NCI-H748 (cell line): ENCODE data around the gene TFR2.
A peak's percentile ranks its signal among the peaks of the same experiment; 100 is the strongest.

Experiments
- DNase-seq: peaks from one replicate; lab custom pipeline; 2025; ENCODE audit not compliant: unreplicated experiment; lab: John Stamatoyannopoulos, UW

Gene TFR2

DNA sequence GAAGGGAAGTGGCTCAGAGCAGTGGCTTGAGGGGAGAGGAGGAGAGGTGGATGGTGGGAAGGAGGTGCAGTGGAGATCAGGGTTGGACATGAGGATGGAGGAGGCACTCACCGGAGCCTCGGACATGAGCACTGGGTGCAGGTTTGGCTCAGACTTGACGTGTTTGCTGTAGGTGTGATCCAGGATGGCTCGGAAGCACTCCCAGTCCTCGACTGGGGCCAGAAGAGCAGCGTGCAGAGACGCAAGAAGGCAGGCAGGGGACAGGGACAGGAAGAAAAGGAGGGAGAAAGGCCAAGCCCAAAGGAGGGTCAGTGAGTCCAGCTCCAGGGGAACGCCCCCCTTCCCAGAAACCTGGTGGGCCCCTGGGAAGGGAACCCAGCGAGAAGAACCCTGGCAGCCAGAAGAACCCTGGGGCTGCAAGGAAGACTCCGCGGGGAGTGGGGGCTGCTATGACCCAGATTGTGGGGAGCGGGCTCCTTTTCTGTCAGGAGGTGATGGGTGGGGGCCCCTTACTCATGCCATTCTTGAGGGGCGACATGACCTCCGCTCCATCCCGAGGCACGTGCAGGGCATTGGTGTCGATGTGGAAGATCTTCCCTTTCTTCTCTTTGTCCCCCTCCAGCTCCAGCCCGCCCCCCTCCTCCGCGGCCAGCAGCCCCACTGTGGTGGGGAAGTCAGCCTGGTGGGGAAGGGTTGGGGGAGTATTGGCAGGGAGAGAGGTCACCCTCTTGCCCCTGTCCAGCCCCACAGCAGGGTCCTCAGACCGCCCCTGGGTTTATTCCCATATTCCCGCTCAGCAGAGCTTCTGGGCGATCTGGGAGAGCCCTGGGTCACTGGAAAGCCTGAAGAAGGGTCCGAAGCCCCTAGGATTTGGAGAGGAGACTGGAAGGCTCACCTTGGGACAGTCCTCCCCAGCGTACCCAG lies 13.8 kb upstream of the TFR2 start:
- no peak for DNase-seq

DNA sequence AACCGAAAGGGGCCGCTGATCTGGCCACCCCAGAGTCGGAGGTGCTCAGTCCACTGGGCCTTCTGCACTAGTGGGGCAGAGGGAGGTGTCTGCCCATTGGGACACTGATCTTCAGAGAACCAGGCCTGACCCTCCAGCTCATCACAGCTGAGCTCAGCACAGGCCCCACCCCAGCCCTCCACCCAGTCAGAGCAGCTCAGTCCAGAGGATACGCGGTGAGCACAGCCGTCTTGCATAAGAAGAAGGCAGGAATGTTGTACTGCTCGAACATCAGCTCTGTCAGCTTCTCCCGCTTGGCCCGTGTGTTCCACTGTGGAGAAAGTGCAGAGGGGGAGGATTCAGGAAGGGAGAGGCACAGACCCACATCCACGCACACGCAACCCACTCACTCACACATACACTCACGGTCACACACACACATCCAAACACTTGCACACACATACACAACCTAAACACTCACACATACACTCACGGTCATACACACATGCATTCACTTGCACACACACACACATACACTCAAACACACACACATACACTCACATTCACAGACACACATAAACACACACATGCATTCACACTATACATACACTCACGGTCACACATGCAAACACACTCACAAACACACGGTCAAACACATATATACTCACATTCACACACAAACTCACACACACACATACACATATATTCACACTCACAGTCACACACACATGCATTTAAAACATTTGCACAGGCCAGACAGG lies 8.6 kb upstream of the TFR2 start:
- DNase-seq, result no peak

GRCh38 chr7:100642534-100642907 lies 1.2 kb upstream of the TFR2 start:
- DNase-seq, result no peak

DNA sequence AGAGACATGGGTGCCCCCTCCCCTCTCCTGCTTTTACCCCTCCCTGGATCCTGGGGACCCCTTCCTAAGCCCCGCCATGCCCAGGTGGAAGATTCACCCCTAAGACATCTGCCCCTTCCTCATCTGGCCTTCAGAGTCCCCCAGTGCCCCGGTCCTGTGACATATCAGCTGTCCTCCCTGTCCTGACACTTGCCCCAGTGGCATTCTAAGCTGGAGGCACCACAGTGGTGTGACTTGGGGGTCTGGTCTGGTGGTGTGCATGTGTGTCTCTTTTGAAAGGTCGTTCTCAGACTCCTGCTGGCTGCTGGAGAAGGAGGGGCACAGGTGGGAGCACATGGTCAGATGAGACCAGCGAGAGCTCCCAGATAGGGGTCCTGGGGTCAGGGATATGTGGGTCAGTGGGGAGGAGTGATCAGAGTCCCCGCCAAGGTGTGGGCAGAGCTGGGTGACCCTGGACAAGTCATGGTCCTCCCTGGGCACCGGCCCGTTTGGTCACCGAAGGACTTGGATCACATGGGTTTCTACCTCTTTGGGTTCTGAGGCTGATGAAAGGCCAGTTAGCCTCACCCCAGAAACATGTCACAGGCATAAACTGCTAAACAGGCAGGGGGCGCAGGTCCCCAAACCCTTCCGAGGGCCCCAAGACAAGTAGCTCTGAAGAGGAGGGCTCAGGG lies 645 bp upstream of the TFR2 start:
- no peak for DNase-seq

DNA sequence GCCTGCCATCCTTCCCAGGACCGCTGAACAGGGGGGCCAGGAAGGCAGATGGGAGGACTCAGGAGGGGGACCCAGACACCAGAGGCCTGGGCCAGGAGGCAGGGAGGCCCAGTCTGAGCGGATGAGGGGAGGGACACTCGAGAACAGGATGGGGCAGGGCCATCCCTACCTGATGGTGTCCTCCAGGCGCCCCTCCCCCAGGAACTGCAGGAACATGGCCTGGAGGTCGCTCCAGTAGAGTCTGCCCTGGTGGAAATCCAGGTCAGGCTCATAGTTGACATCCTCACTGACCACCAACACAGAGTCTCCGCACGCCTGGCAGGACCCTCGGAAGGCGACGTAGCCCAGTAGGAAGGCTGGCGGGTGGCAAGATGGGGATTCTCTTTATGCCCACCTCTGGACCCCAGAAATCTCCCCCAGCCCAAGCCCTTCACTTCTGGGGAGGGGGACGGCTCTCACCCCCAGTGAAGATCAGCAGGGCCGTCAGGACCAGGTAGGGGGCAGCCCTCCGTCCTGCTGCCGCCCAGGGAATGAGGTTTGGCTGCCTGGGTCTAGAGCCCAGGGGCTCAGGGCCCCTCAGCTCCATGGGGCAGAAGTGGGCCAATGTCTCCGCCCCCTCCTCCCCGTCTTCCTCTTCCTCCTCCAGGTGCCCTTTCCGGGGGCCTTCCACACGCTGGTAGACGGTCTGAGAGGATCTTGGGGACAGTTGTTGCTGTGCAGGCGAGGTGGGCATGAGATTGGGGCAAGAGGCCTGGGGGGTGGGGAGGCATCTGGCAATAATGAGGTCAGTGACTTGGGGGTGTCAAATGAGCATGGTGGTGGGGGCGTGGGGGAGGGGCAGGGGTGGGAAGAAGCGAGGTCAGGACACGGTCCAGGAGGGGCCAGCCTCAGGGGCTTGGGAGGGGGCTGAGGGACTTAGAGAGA lies 573 bp downstream of the TFR2 start:
- DNase-seq, result no peak

GRCh38 chr7:100639995-100640516 lies 1.3 kb downstream of the TFR2 start:
- no peak for DNase-seq

DNA sequence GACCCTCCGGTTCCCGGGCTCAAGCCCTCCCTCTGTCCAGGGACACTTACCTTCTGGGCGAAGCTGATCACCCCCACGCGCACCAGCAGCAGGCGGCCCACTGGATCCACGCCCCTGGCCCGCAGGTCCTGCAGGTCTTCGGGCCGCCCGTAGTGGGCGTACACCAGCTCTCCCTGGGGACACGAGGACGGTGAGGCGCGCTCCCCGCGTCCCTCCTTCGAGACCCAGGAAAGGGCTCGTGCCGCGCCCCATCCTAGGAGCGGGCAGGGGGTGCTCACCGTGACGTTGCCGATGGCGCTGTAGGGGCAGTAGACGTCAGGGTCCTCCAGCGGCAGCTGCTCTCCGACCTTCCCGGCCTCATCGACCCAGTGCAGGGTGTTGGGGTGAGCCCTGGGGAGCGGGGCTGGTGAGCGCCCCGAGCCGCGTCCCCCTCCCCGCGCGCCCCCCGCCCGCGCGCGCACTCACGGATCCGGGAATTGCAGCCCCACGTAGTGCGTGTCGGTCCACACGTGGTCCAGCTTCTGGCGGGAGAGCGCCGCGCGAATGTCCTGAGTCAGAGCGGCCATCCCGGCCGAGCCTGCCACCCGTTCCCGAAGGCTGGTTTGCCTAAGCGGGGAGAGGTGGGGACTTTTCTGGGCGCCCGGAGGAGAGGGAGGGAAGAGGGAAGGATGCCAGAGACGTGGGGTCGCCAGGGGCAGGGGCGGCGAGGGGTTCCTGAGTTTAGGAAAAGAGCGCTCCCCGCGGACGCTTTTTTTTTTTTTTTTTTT lies 8.2 kb downstream of the TFR2 start:
- DNase-seq, result peak; percentile 76

GRCh38 chr7:100630066-100630465 lies 11.3 kb downstream of the TFR2 start:
- no peak for DNase-seq

DNA sequence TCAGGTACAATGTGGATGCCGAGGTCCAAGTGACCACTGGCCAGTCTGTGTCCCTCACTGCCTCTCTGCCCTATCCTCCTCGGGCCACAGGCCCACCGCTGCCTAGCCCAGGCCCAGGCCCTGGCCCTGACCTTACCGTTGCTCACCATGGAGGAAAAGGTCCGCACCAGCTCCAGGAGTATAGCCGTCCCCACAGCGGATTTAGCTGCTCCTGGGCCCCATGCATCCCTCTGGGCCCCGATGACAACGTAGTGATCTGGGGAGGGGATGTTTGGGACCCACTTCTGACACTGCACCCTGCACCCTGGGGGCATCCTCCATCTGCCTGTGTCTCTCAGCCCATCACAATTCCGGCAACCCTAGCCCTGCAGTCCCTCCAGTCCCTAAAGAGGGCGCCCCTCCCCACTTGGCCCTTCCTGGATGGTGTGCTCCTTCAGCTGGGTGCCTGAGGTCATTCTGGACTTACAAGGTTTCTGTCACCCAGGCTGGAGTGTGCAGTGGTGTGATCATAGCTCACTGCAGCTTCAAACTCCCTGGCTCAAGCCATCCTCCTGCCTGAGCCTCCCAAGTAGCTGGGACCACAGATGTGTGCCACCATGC lies 12.1 kb downstream of the TFR2 start:
- DNase-seq, result peak; percentile 63

- no peak for DNase-seq
Observed at GRCh38 chr7:100627238-100627549, 14.2 kb downstream of the TFR2 start.

DNA sequence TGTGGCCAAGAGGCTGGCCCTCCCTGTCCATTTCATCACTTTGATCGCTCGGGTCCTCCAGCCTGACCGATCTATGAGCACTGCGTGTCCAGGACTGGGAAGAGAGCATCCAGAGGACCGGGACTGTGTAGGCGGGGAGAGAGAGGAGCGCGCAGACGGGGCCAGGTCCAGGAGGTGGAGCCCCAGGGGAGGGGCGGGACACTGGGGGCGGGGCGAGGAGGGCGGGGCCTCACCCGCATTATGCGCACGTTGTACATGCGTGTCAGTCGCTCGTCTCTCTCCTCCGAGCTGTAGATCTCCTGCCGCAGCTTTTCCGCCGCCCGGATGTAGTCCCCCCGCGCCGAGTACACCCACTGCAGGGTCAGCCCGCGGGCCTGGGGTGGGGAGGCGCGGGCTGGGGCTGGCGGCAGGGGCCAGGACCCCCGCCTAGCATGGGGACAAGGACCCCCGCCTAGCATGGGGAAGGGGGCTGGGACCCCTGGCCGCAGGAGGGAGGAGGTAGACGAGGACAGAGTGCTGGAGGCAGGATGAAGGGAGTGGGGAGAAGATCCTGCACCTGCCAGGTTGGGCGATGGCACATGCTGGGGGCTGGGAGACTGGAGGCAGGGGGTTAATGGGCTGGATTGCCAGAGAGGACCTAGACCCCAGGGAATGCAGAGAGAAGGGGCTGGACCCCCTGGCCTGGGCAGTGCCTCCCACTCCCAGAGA lies 14.7 kb downstream of the TFR2 start:
- peak; percentile 86 for DNase-seq

DNA sequence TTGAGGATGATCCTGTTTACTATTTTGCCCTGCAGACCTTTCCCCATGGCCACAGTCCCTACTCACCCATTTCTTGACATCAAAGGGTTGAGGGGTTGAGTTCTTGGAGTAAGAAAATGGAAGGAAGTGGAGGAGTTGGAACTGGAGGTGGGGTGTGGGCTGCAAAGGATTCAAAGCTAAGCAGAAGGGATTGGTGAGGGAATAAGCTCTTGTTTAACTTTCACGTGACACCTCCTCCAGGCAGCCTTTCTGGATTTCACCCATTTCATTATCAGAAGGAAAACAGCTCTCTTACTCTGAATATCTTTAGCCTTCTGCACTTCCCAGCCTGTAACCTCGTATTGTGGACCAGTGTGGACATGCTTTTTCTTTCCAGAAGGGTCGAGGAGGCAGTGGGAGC lies 15.3 kb downstream of the TFR2 start:
- DNase-seq, result no peak

DNA sequence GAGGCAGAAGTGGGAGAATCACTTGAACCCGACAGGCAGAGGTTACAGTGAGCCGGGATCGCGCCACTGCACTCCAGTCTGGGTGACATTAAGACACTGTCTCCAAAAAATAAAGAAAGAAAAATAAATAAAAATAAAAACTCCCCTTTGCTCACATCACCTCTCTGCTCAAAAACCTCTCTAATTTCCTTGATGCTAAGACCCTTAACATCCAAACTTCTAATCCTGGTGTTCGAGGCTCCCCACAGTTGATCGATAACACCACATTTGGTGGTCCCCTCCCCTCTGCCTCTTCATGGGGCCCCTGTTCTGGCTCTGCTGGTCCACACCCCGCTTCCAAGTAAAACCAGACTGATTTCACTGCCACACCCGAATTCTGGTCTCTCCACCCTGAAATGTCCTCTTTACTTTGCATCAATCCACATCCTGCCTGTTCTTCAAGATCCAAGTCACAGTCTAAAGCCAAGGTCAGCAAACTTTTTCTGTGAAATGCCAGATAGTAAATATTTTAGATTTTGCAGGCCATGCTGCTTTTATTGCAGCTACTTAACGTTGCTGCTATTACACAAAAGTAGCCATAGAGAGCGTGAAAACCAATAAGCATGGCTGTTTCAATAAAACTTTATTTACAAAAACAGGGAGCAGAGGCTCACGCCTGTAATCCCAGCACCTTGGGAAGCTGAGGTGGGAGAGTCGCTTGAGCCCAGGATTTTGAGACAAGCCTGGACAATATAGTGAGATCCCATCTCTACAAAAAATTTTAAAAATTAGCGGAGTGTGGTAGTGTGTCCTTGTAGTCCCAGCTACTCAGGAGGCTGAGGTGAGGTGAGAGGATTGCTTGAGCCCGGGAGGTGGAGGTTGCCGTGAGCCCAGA lies 17.2 kb downstream of the TFR2 start:
- DNase-seq, result no peak

DNA sequence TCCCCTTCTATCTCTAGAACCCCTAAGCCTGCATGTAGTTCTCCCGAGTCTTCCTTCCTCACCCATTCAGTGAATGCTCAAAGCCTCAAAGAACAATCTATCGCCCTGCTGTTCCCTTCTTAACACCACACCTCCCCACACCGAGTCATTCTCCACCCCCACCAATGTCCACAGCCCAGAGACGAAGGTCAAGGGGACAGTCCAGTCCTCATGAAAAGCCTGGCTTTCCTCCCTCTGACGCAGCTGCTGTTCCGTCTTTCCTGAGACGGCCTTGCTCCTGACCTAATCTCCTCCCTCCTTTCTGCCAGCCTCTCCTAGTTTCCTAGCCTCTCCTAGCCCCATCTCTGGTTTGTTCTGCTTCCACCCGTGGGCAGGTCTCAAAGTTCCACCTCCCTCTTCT lies 19.8 kb downstream of the TFR2 start:
- DNase-seq, result no peak

- DNase-seq, result no peak
Observed at GRCh38 chr7:100620804-100621203, 20.5 kb downstream of the TFR2 start.

DNA sequence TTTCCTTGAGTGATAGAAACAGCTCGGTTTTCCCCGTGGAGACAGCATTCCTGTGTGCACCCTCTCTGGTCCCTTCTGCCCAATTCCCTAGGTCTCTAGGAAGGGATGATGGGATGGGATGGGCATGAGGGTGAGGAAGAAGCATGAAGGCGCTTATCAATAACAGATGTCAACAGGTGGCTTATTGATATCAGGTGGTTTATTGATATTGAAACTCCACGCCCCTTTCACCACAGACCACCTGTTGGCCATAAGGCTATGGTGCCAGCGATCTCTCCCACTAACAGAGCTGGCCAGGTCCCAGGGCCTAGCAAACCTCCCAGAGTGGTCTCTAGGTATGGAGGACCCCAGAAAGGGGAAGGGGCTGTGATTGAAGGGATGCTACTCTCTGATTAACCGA lies 21.1 kb downstream of the TFR2 start:
- DNase-seq, result no peak

GRCh38 chr7:100614308-100614861 lies 27.0 kb downstream of the TFR2 start:
- no peak for DNase-seq
